Esophagus muscularis mucosa (tissue), 4 donors: ENCODE measurements around the gene PRRT3. TPM values are rescaled to one million over a fixed set of nuclear protein-coding genes. Genes with fewer than 3 reads are reported as not detected.

Experiments used
- DNase-seq: peaks from one replicate; pipeline ENCODE4 v3.0.0-alpha.2; 2017; ENCODE audit errors: extremely low spot score
- H3K27ac ChIP-seq, 4 donors: fragments of 200-600 bp; sonication (generic); replicated peaks in 1 of 4; 1 replicate in 3 of 4; 2 replicates in 1 of 4; pipeline ENCODE4 v1.5.1; 2016 to 2019; ENCODE audit warnings: mild to moderate bottlenecking in 1 of 4
- H3K27me3 ChIP-seq, 4 donors: fragments of 200-600 bp; sonication (generic); one replicate each; pipeline versions ENCODE4 v1.5.1 to v1.6.0; 2016 to 2019
- H3K36me3 ChIP-seq, 4 donors: fragments of 200-600 bp; sonication (generic); one replicate each; pipeline ENCODE4 v1.5.1; 2016 to 2019
- H3K4me1 ChIP-seq, 4 donors: fragments of 200-600 bp; sonication (generic); one replicate each; pipeline ENCODE4 v1.5.1; 2016 to 2019
- H3K4me3 ChIP-seq, 4 donors: fragments of 200-600 bp; sonication (generic); 1 replicate in 2 of 4; 2 replicates in 2 of 4; pipeline ENCODE4 v1.5.1; 2016 to 2019; ENCODE audit warnings: mild to moderate bottlenecking in 4 of 4, moderate library complexity in 1 of 4
- H3K9me3 ChIP-seq, 4 donors: fragments of 200-600 bp; sonication (generic); 1 replicate in 3 of 4; 2 replicates in 1 of 4; pipeline ENCODE4 v1.5.1; 2016 to 2019
- CTCF ChIP-seq, 3 experiments: fragments of 200-600 bp in 2 of 3; fragments of 450-650 bp in 1 of 3; sonication (generic) in 2 of 3; IDR thresholded peaks; one replicate each; pipeline ENCODE4 v1.5.1; 2017 to 2019; ENCODE audit warnings: antibody characterized with exemption in 3 of 3, mild to moderate bottlenecking in 2 of 3, moderate library complexity in 1 of 3
- EP300 ChIP-seq: sonication (generic); formaldehyde crosslinking; IDR thresholded peaks from one replicate; pipeline ENCODE4 v1.6.1; 2017; ENCODE audit warnings: antibody characterized with exemption
- POLR2A ChIP-seq: fragments of 450-650 bp; IDR thresholded peaks from one replicate; pipeline ENCODE4 v1.6.1; 2017; ENCODE audit warnings: antibody characterized with exemption, moderate library complexity, mild to moderate bottlenecking, low read depth
- POLR2AphosphoS5 ChIP-seq, 2 donors: sonication (generic); formaldehyde crosslinking; IDR thresholded peaks; one replicate each; pipeline ENCODE4 v1.6.1; 2017; ENCODE audit warnings: antibody characterized with exemption in 2 of 2
- WGBS: methylation state at CpG from one replicate; pipeline ENCODE4 v1.1.5; 2018; 5-methylcytosine and 5-hydroxymethylcytosine counted together
- intact Hi-C: fragments of 100-400 bp; cut with DNase I; formaldehyde crosslinking; loops from one replicate; pipeline ENCODE4 v1.15.1; 2023
- total RNA-seq, 4 donors: library from RNA; depleted of rRNA; stranded (reverse); fragments of >200 nt; gene quantifications; one replicate each; pipeline versions ENCODE4 v1.1.0 to v1.2.1, GENCODE V29; 2016

The PRRT3 gene
- total RNA-seq, 4 donors from 2014 or later: 0.83 to 2.5 (median 2.0) TPM

- H3K27ac ChIP-seq: peak overlapping the region in 3 of 4 donors; percentile 11 to 48 (median 37)
- intact Hi-C loops: loop anchor here (10.0 kb wide), 1 partner anchor 159 kb away; the partner anchor contains the start of gene BRK1
- peaks cover 0 to 12% (median 6%) of the 10 kb centered on the region in 4 donors for H3K36me3 ChIP-seq
- H3K4me3 ChIP-seq: no peak overlapping the region
- TF ChIP-seq POLR2A: no peak
- TF ChIP-seq EP300: no peak
- no peak for TF ChIP-seq CTCF (IDR thresholded peaks at IDR 0.05)
- TF ChIP-seq POLR2AphosphoS5 (IDR thresholded peaks at IDR 0.05): no peak
- H3K4me1 ChIP-seq: peaks cover 11 to 29% (median 24%) of the 10 kb centered on the region in 4 donors
- no peaks in the 10 kb centered on the region for H3K9me3 ChIP-seq
- no peak for DNase-seq
- H3K27me3 ChIP-seq: peaks cover 0 to 6% (median 0%) of the 10 kb centered on the region in 4 donors
- 80% methylated on average over 2 of the region's 5 CpGs for WGBS
Observed at GRCh38 chr3:9955611-9956352, 3.6 kb upstream of the PRRT3 start.

- H3K4me1 ChIP-seq: peaks cover 11 to 29% (median 24%) of the 10 kb centered on the region in 4 donors
- H3K36me3 ChIP-seq: peaks cover 0 to 8% (median 4%) of the 10 kb centered on the region in 4 donors
- H3K27me3 ChIP-seq: peaks cover 0 to 6% (median 0%) of the 10 kb centered on the region in 4 donors
- peak overlapping the region in 1 of 4 donors; percentile 11 for H3K27ac ChIP-seq
- no peak for DNase-seq
- no peak overlapping the region for H3K4me3 ChIP-seq
- 51% methylated on average over 12 of the region's 12 CpGs for WGBS
- intact Hi-C loops: loop anchor here (10.0 kb wide), 1 partner anchor 160 kb away; the partner anchor contains the start of gene BRK1
- H3K9me3 ChIP-seq: no peaks in the 10 kb centered on the region
- TF ChIP-seq EP300: no peak
- no peak for TF ChIP-seq CTCF (IDR thresholded peaks at IDR 0.05)
Observed at GRCh38 chr3:9955067-9955502, 2.9 kb upstream of the PRRT3 start.

GRCh38 chr3:9951598-9951961 lies 628 bp downstream of the PRRT3 start:
- peak overlapping the region; percentile 56 to 77 (median 62) for H3K4me3 ChIP-seq
- no peak overlapping the region for H3K27ac ChIP-seq
- 33% methylated on average over 7 of the region's 10 CpGs for WGBS
- peaks cover 21 to 57% (median 42%) of the 10 kb centered on the region in 4 donors for H3K4me1 ChIP-seq
- intact Hi-C loops: loop anchor here (10.0 kb wide), 1 partner anchor 163 kb away; the partner anchor contains the start of gene BRK1
- H3K36me3 ChIP-seq: peaks cover 0 to 19% (median 6%) of the 10 kb centered on the region in 4 donors
- TF ChIP-seq POLR2A (no peak), EP300 (no peak), POLR2AphosphoS5 (IDR thresholded peaks at IDR 0.05) (no peak), CTCF (IDR thresholded peaks at IDR 0.05) (no peak)
- peaks cover 0 to 12% (median 0%) of the 10 kb centered on the region in 4 donors for H3K27me3 ChIP-seq
- no peaks in the 10 kb centered on the region for H3K9me3 ChIP-seq
- DNase-seq: no peak

GRCh38 chr3:9951126-9951525 lies 1.1 kb downstream of the PRRT3 start:
- no peak for TF ChIP-seq POLR2A
- no peak for TF ChIP-seq CTCF (IDR thresholded peaks at IDR 0.05)
- TF ChIP-seq EP300: no peak
- TF ChIP-seq POLR2AphosphoS5 (IDR thresholded peaks at IDR 0.05): no peak
- 25% methylated on average over 5 of the region's 7 CpGs for WGBS
- H3K36me3 ChIP-seq: peaks cover 0 to 19% (median 6%) of the 10 kb centered on the region in 4 donors
- no peaks in the 10 kb centered on the region for H3K9me3 ChIP-seq
- H3K27me3 ChIP-seq: peaks cover 0 to 12% (median 0%) of the 10 kb centered on the region in 4 donors
- no peak for DNase-seq
- peaks cover 22 to 59% (median 45%) of the 10 kb centered on the region in 4 donors for H3K4me1 ChIP-seq
- H3K27ac ChIP-seq: no peak overlapping the region
- H3K4me3 ChIP-seq: no peak overlapping the region
- intact Hi-C loops: loop anchor here (10.0 kb wide), 1 partner anchor 164 kb away; the partner anchor contains the start of gene BRK1
